Measurements from ENCODE around the gene PARP9. TPM values are rescaled to one million over a fixed set of nuclear protein-coding genes. Genes with fewer than 3 reads are reported as not detected.

The PARP9 gene
- total and polyA plus RNA-seq, 2 of the 8 experiments (the other 6 are each of a cell fraction or from before 2014, with no cell fraction given) = 3.7 to 4.5 TPM

GRCh38 chr3:122502941-122503340, 61.2 kb downstream of the PARP9 start:
- Histone ChIP-seq H2BK5ac (ENCODE audit: low read depth, low read length) (no peak overlapping the region), H2BK120ac (replicated peaks; ENCODE audit: low read depth, low read length) (no peak overlapping the region), H3K79me2 (ENCODE audit: control insufficient read depth in 1 of 2, insufficient read depth in 2 of 2, low read length in 2 of 2) (peaks cover 9 to 83% of the 10 kb centered on the region in 2 experiments; a peak in 3 of 4 replicates), H3K4me2 (ENCODE audit: insufficient read depth in 1 of 2, low read depth in 2 of 2, low read length in 2 of 2) (no peak overlapping the region), H3K36me3 (ENCODE audit: control insufficient read depth in 2 of 4, insufficient read depth in 4 of 4, low read length in 3 of 4) (no peaks in the 10 kb centered on the region), H2AFZ (ENCODE audit: low read length) (no peak overlapping the region), H3K9me3 (ENCODE audit: insufficient read depth in 2 of 2, low read depth in 1 of 2, low read length in 1 of 2) (no peaks in the 10 kb centered on the region), H3K14ac (ENCODE audit: insufficient read length) (no peak overlapping the region), H3K23me2 (ENCODE audit: low read depth, low read length) (no peaks in the 10 kb centered on the region), H3K4me3 (ENCODE audit: extremely low read depth in 1 of 4, insufficient read depth in 2 of 4, low read depth in 3 of 4, low read length in 4 of 4) (no peak overlapping the region), H3K79me1 (ENCODE audit: low read depth, low read length) (peaks cover 7% of the 10 kb centered on the region), H2AK5ac (ENCODE audit: low read depth, low read length) (no peak overlapping the region), H3K9ac (replicated peaks in 1 of 4; ENCODE audit: extremely low read depth in 1 of 4, low read depth in 3 of 4, low read length in 3 of 4) (no peak overlapping the region), H2BK15ac (ENCODE audit: low read length) (no peak overlapping the region), H4K91ac (replicated peaks; ENCODE audit: insufficient read length, low read length) (no peak overlapping the region), H3K27ac (ENCODE audit: low read depth, low read length) (no peak overlapping the region), H3K4ac (replicated peaks; ENCODE audit: insufficient read length, low read depth, low read length) (no peak overlapping the region), H2BK20ac (ENCODE audit: low read length) (no peak overlapping the region), H3K56ac (replicated peaks; ENCODE audit: insufficient read length, low read depth, low read length) (no peak overlapping the region), H4K8ac (ENCODE audit: extremely low read depth, insufficient read depth, low read length) (no peak overlapping the region), H4K5ac (ENCODE audit: insufficient read length, low read depth, low read length) (no peak overlapping the region), H3K23ac (ENCODE audit: insufficient read length) (no peak overlapping the region), H3K27me3 (replicated peaks in 1 of 4; ENCODE audit: control insufficient read depth in 3 of 4, extremely low read depth in 1 of 4, insufficient read depth in 3 of 4, low read length in 3 of 4) (no peaks in the 10 kb centered on the region), H4K20me1 (replicated peaks in 1 of 2; ENCODE audit: control insufficient read depth in 1 of 2, insufficient read depth in 2 of 2, low read length in 2 of 2) (peaks cover 8 to 11% of the 10 kb centered on the region in 2 experiments), H2BK12ac (ENCODE audit: low read depth, low read length) (no peak overlapping the region), H3K18ac (ENCODE audit: extremely low read depth, low read length) (no peak overlapping the region), H3K4me1 (replicated peaks in 1 of 4; ENCODE audit: control insufficient read depth in 3 of 4, insufficient read depth in 4 of 4, low read length in 3 of 4) (peaks cover 0 to 3% (median 0%) of the 10 kb centered on the region in 4 experiments; a peak in 3 of 7 replicates)
- WGBS, 2 experiments (ENCODE audit: extremely low coverage in 1 of 2, insufficient coverage in 1 of 2, insufficient read length in 1 of 2, insufficient replicate concordance in 2 of 2, low coverage in 1 of 2, low lambda C conversion rate in 2 of 2, missing lambda C conversion rate in 1 of 2) = 89% methylated on average over 2 of the region's 2 CpGs; no CpG with 5 or more reads in 1 of the 2 experiments
- DNase-seq (ENCODE audit: low read depth in 1 of 2, low spot score in 2 of 2) = no peak
- ChIA-PET CTCF (ENCODE audit: partially characterized antibody) (no interaction called here), POLR2A (ENCODE audit: partially characterized antibody) (no interaction called here)
- no peak for FAIRE-seq
- TF ChIP-seq POU5F1 (IDR thresholded peaks at IDR 0.05; ENCODE audit: low read depth, low read length) = no peak
- TF ChIP-seq TAF1 (IDR thresholded peaks at IDR 0.05; ENCODE audit: low read depth, low read length) = no peak
- TF ChIP-seq MAX (IDR thresholded peaks at IDR 0.05) = no peak
- no peak for TF ChIP-seq HDAC2 (IDR thresholded peaks at IDR 0.05; ENCODE audit: borderline replicate concordance in 1 of 2, low read depth in 2 of 2, low read length in 2 of 2)
- TF ChIP-seq FOSL1 (IDR thresholded peaks at IDR 0.05; ENCODE audit: insufficient read depth, low read depth, low read length) = no peak
- TF ChIP-seq CREB1 (IDR thresholded peaks at IDR 0.05) = no peak
- no peak for TF ChIP-seq EGR1 (IDR thresholded peaks at IDR 0.05; ENCODE audit: borderline replicate concordance, low read depth, low read length)
- no peak for TF ChIP-seq CEBPB (IDR thresholded peaks at IDR 0.05; ENCODE audit: low read depth, low read length)
- no peak for TF ChIP-seq ASH2L (IDR thresholded peaks at IDR 0.05; ENCODE audit: low read length)
- no peak for TF ChIP-seq CHD1 (IDR thresholded peaks at IDR 0.05; ENCODE audit: low read depth, low read length)
- no peak for TF ChIP-seq POLR2AphosphoS5 (IDR thresholded peaks at IDR 0.05; ENCODE audit: low read depth, low read length)
- no peak for TF ChIP-seq JUN (IDR thresholded peaks at IDR 0.05; ENCODE audit: low read depth, low read length)
- no peak for TF ChIP-seq EP300 (IDR thresholded peaks at IDR 0.05; ENCODE audit: borderline replicate concordance in 1 of 2, low read depth in 2 of 2, low read length in 2 of 2)
- no peak for TF ChIP-seq SP2 (IDR thresholded peaks at IDR 0.05; ENCODE audit: low read length)
- no peak for TF ChIP-seq RBBP5 (IDR thresholded peaks at IDR 0.05; ENCODE audit: borderline replicate concordance, low read depth, low read length)
